Ishikawa (cell line): ENCODE measurements around the gene RAP1GAP2.
A peak's percentile ranks its signal among the peaks of the same experiment; 100 is the strongest.

Experiments
- CEBPB ChIP-seq: IDR thresholded peaks from 2 replicates; pipeline ENCODE4 v1.6.1; 2012
- CREB1 ChIP-seq: IDR thresholded peaks from 2 replicates; pipeline ENCODE4 v1.6.1; 2012; ENCODE audit warnings: low read depth
- EGR1 ChIP-seq: IDR thresholded peaks from 2 replicates; pipeline ENCODE4 v1.6.1; 2012
- EP300 ChIP-seq: IDR thresholded peaks from 2 replicates; pipeline ENCODE4 v1.6.1; 2012; ENCODE audit warnings: borderline replicate concordance
- FOXM1 ChIP-seq: IDR thresholded peaks from 2 replicates; pipeline ENCODE4 v1.6.1; 2012; ENCODE audit warnings: low read depth, borderline replicate concordance
- NFIC ChIP-seq: IDR thresholded peaks from 2 replicates; pipeline ENCODE4 v1.6.1; 2012
- RAD21 ChIP-seq: IDR thresholded peaks from 2 replicates; pipeline ENCODE4 v1.6.1; 2012; ENCODE audit warnings: low read depth
- TAF1 ChIP-seq: IDR thresholded peaks from 2 replicates; pipeline ENCODE4 v1.6.1; 2012; ENCODE audit warnings: low read depth, mild to moderate bottlenecking
- TCF12 ChIP-seq: IDR thresholded peaks from 2 replicates; pipeline ENCODE4 v1.6.1; 2012; ENCODE audit warnings: low read depth
- TEAD4 ChIP-seq: IDR thresholded peaks from 2 replicates; pipeline ENCODE4 v1.6.1; 2012
- YY1 ChIP-seq: IDR thresholded peaks from 2 replicates; pipeline ENCODE4 v1.6.1; 2012; ENCODE audit warnings: low read depth
- ZBTB7A ChIP-seq: IDR thresholded peaks from 2 replicates; pipeline ENCODE4 v1.6.1; 2012; ENCODE audit warnings: low read depth
- TF ChIP-seq, protein P1 (sequence below): IDR thresholded peaks from 2 replicates; pipeline ENCODE4 v1.6.1; 2012
- TF ChIP-seq, protein P2 (sequence below): IDR thresholded peaks from 2 replicates; pipeline ENCODE4 v1.6.1; 2012
- TF ChIP-seq, protein P3 (sequence below): IDR thresholded peaks from 2 replicates; pipeline ENCODE4 v1.6.1; 2012; ENCODE audit warnings: low read depth, mild to moderate bottlenecking

RAP1GAP2 gene

DNA sequence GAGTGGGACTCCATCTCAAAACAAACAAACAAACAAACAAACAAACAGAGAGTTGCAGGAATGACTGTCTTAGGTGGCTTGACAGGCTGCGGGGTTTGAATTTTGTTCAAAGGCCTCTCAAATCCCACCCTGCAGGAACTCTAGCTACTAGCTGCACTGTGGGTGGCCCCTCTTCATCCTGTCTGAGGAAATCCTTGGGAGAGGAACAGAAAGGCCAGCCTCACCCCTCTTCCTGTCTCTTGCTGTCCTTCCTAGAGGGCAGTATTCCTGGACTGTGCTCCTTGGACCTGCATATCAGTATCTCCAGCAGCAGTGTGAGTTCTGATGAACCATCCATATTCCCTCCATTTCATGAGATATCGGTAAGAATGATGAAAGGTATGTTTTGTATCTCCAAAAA, 44.7 kb upstream of the RAP1GAP2 start:
- TF ChIP-seq RAD21, result no peak

DNA sequence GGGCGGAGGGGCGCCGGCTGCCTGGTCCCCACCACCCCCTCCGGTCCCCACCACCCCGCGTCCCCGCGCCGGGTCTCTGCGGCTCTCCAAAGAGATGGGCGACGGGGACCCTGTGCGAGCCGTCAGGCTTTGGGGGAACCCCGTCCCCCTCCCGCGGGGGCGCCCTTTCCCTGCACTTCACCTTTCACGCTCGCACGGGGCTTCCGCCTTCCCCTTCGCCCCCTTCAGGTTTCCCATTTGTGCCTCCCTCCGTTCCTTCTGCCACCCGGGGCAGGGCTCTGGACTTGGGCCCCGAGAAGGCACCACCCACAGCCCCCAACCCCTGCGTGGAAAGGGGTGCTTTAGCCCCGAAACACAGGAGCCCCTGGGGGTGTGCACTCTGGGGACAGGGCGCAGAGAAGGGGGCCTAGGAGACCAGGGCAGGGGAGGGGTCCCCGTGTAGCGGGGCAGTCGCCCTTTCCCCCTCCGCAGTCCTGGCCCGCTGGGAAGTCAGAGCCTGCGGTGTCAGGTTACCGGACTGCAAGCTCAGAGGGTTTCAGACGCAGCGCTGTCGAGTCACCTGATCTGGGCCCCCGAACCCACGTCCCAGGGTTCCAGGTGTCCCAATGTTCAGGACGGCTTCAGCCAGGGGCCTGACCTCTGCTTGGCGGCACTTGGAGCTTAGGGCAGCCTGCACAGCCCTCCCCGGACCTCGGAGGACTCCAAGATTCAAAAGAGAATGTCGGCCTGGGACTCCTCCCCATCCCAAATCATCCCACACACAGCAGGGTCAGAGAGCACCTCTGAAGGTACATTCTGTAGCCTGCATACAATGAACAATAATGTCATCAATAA, 40.1 kb upstream of the RAP1GAP2 start:
- TF ChIP-seq YY1, result no peak
- TF ChIP-seq, protein P1, sequence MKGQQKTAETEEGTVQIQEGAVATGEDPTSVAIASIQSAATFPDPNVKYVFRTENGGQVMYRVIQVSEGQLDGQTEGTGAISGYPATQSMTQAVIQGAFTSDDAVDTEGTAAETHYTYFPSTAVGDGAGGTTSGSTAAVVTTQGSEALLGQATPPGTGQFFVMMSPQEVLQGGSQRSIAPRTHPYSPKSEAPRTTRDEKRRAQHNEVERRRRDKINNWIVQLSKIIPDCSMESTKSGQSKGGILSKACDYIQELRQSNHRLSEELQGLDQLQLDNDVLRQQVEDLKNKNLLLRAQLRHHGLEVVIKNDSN, result 0 out of 2 replicates have a peak, but pooled peaks have one; percentile 46
- TF ChIP-seq ZBTB7A, result peak; percentile 97

DNA sequence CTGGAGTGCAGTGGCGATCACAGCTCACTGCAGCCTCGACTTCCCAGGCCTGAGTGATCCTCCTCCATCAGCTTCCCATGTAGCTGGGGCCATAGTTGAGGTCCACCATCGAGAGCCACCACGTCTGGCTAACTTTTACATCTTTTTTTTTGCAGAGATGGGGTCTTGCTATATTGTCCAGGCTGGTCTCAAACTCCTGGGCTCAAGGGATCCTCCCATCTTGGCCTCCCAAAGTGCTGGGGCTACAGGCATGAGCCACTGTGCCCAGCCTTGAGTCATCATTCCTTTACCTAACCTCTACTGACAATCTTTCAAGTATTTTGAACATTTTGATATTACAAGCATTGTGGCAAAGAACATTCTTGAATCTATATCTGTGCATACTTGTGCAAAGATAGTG, 37.4 kb upstream of the RAP1GAP2 start:
- no peak for TF ChIP-seq RAD21
- TF ChIP-seq, protein P1, result no peak
- TF ChIP-seq FOXM1, result no peak
- TF ChIP-seq CREB1, result no peak
- TF ChIP-seq EGR1, result no peak
- TF ChIP-seq TAF1, result no peak
- TF ChIP-seq, protein P2, sequence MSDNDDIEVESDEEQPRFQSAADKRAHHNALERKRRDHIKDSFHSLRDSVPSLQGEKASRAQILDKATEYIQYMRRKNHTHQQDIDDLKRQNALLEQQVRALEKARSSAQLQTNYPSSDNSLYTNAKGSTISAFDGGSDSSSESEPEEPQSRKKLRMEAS, result no peak
- TF ChIP-seq EP300, result no peak
- TF ChIP-seq TCF12, result no peak
- TF ChIP-seq YY1, result no peak
- TF ChIP-seq ZBTB7A, result no peak
- no peak for TF ChIP-seq NFIC
- TF ChIP-seq, protein P3, sequence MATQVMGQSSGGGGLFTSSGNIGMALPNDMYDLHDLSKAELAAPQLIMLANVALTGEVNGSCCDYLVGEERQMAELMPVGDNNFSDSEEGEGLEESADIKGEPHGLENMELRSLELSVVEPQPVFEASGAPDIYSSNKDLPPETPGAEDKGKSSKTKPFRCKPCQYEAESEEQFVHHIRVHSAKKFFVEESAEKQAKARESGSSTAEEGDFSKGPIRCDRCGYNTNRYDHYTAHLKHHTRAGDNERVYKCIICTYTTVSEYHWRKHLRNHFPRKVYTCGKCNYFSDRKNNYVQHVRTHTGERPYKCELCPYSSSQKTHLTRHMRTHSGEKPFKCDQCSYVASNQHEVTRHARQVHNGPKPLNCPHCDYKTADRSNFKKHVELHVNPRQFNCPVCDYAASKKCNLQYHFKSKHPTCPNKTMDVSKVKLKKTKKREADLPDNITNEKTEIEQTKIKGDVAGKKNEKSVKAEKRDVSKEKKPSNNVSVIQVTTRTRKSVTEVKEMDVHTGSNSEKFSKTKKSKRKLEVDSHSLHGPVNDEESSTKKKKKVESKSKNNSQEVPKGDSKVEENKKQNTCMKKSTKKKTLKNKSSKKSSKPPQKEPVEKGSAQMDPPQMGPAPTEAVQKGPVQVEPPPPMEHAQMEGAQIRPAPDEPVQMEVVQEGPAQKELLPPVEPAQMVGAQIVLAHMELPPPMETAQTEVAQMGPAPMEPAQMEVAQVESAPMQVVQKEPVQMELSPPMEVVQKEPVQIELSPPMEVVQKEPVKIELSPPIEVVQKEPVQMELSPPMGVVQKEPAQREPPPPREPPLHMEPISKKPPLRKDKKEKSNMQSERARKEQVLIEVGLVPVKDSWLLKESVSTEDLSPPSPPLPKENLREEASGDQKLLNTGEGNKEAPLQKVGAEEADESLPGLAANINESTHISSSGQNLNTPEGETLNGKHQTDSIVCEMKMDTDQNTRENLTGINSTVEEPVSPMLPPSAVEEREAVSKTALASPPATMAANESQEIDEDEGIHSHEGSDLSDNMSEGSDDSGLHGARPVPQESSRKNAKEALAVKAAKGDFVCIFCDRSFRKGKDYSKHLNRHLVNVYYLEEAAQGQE, result no peak
- no peak for TF ChIP-seq CEBPB

DNA sequence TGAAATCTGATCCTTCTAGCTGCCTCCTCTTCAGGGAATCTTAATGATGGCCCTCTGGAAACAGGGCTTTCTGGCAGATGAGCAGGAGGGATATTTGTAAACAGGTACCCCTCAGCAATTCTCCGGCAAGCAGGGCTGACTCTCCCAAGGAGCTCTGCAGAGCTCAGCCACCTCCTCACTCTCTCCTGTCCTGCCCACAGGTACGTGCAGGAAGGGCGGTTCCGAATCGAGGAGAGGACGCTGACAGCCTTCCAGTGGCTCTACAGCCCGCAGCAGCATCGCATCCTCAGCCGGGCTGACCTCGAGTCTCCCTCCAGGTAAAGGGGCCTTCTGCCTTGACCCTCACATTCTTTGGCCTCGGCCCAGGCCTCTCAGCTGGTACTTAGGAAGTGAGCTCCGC, 26.1 kb upstream of the RAP1GAP2 start:
- TF ChIP-seq RAD21, result no peak
- no peak for TF ChIP-seq EP300
- TF ChIP-seq NFIC, result no peak
- TF ChIP-seq, protein P2, result no peak
- TF ChIP-seq, protein P3, result no peak
- no peak for TF ChIP-seq ZBTB7A
- TF ChIP-seq, protein P1, result no peak
- TF ChIP-seq TCF12, result no peak
- TF ChIP-seq CREB1, result no peak
- no peak for TF ChIP-seq TAF1
- no peak for TF ChIP-seq YY1
- no peak for TF ChIP-seq FOXM1
- TF ChIP-seq TEAD4, result no peak
- TF ChIP-seq EGR1, result no peak
- no peak for TF ChIP-seq CEBPB

DNA sequence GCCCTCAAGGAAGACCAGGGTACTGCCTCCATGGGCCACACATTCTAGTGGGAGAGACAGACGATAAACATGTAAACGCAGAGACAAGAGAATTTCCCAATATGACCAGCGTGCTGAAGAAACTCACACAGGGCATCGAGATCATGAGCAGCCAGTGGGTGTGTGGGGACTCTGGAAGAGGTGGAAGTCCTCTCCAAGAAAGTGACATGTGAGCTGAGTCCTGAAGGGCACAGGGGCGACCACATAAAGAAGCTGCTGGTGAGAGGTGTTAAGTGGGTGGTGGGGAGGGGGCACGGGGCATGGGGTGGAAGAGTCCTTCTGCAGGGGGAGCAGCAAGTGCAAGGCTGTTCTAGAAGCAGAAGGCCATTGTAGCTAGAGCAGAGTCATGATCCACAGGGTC, 21.0 kb upstream of the RAP1GAP2 start:
- TF ChIP-seq, protein P1, result no peak
- TF ChIP-seq, protein P3, result no peak
- TF ChIP-seq EGR1 (no peak), TEAD4 (no peak), CEBPB (no peak), CREB1 (no peak), YY1 (no peak), EP300 (no peak), ZBTB7A (no peak)
- TF ChIP-seq, protein P2, result no peak
